ENCODE results near the gene RAX2.

DNA sequence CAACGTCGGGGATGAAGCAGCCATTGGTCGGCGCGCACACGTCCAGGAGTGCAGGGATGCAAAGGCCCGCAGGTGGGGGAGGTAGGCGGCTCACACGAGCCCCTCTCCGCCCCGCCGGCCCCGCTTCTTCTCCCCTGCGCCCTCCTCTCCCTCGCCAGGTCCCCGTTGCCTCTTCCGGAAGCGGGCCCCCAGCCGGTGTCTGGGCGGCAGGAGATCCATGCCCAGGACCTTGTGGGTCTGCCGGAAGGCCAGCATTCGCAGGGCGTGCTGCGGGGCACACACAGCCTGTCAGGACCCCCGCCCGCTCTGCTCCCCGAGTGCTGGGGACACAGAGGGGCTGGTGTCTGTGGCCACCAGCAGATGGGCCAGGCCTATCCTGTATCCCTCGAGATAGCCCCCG lies 33.8 kb upstream of the RAX2 start:
- TF ChIP-seq, protein P1, sequence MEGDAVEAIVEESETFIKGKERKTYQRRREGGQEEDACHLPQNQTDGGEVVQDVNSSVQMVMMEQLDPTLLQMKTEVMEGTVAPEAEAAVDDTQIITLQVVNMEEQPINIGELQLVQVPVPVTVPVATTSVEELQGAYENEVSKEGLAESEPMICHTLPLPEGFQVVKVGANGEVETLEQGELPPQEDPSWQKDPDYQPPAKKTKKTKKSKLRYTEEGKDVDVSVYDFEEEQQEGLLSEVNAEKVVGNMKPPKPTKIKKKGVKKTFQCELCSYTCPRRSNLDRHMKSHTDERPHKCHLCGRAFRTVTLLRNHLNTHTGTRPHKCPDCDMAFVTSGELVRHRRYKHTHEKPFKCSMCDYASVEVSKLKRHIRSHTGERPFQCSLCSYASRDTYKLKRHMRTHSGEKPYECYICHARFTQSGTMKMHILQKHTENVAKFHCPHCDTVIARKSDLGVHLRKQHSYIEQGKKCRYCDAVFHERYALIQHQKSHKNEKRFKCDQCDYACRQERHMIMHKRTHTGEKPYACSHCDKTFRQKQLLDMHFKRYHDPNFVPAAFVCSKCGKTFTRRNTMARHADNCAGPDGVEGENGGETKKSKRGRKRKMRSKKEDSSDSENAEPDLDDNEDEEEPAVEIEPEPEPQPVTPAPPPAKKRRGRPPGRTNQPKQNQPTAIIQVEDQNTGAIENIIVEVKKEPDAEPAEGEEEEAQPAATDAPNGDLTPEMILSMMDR (IDR thresholded peaks at IDR 0.05): no peak
- no peak for TF ChIP-seq EP300 (IDR thresholded peaks at IDR 0.05)

Measured in ovary (tissue), 3 donors.